GM23338 (cell line): ENCODE measurements around the gene NUBPL. TPM values are rescaled to one million over a fixed set of nuclear protein-coding genes. Genes with fewer than 3 reads are reported as not detected.
A peak's percentile ranks its signal among the peaks of the same experiment; 100 is the strongest.

Experiments used
- ATAC-seq: fragments of 200-7000 bp; cut with Tn5 transposase; 3 replicates; pipeline ENCODE4 v1.9.1; 2020
- DNase-seq: peaks from one replicate; pipeline ENCODE4 v3.0.0-alpha.2; 2015; ENCODE audit warnings: low spot score
- H2AFZ ChIP-seq: fragments of 200-600 bp; sonication (generic); 2 replicates; pipeline ENCODE4 v1.8.0; 2016; ENCODE audit warnings: antibody characterized with exemption, mild to moderate bottlenecking, moderate library complexity
- H3F3A ChIP-seq: fragments of 200-600 bp; sonication (generic); replicated peaks from 2 replicates; pipeline ENCODE4 v1.8.0; 2017; ENCODE audit warnings: antibody characterized with exemption, mixed run types, low read depth
- H3K27ac ChIP-seq: fragments of 200-600 bp; sonication (generic); 2 replicates; pipeline ENCODE4 v1.6.1; 2016; ENCODE audit warnings: low read depth
- H3K27me3 ChIP-seq: fragments of 200-600 bp; sonication (generic); 2 replicates; pipeline ENCODE4 v1.8.0; 2016; ENCODE audit warnings: mild to moderate bottlenecking, mixed run types, moderate library complexity; ENCODE audit not compliant: insufficient read depth
- H3K36me3 ChIP-seq: fragments of 200-600 bp; sonication (generic); 2 replicates; pipeline ENCODE4 v1.8.0; 2016; ENCODE audit warnings: mild to moderate bottlenecking; ENCODE audit not compliant: insufficient read depth
- H3K4me1 ChIP-seq: fragments of 200-600 bp; sonication (generic); 2 replicates; pipeline ENCODE4 v1.8.0; 2016; ENCODE audit warnings: mild to moderate bottlenecking, moderate library complexity; ENCODE audit not compliant: insufficient read depth
- H3K4me2 ChIP-seq: fragments of 200-600 bp; sonication (generic); 2 replicates; pipeline ENCODE4 v1.7.1; 2017; ENCODE audit warnings: mixed run types
- H3K4me3 ChIP-seq: fragments of 200-600 bp; sonication (generic); 2 replicates; pipeline ENCODE4 v1.6.1; 2016; ENCODE audit warnings: mixed run types
- H3K79me2 ChIP-seq: fragments of 200-600 bp; sonication (generic); replicated peaks from 2 replicates; pipeline ENCODE4 v1.8.0; 2017; ENCODE audit warnings: mild to moderate bottlenecking; ENCODE audit not compliant: insufficient read depth
- H3K9me2 ChIP-seq: fragments of 200-600 bp; sonication (generic); 2 replicates; pipeline ENCODE4 v1.8.0; 2017; ENCODE audit not compliant: insufficient read depth
- H4K20me1 ChIP-seq: fragments of 200-600 bp; sonication (generic); replicated peaks from 2 replicates; pipeline ENCODE4 v1.8.0; 2017; ENCODE audit warnings: mild to moderate bottlenecking; ENCODE audit not compliant: insufficient read depth
- H3K27ac Mint-ChIP-seq: 2 replicates; pipeline ENCODE4 v1.8.0; 2020; ENCODE audit warnings: inconsistent platforms, mild to moderate bottlenecking, moderate library complexity, mixed read lengths
- H3K27me3 Mint-ChIP-seq: 3 replicates; pipeline ENCODE4 v1.8.0; 2022; ENCODE audit warnings: low read depth, mild to moderate bottlenecking, moderate library complexity, mixed read lengths, inconsistent platforms; ENCODE audit not compliant: insufficient read depth, poor library complexity
- H3K36me3 Mint-ChIP-seq: 3 replicates; pipeline ENCODE4 v1.8.0; 2021; ENCODE audit warnings: low read depth, mild to moderate bottlenecking, inconsistent platforms, moderate library complexity, mixed read lengths
- H3K4me1 Mint-ChIP-seq: 3 replicates; pipeline ENCODE4 v1.8.0; 2020; ENCODE audit warnings: mild to moderate bottlenecking, inconsistent platforms, mixed read lengths
- H3K4me3 Mint-ChIP-seq: 3 replicates; pipeline ENCODE4 v1.8.0; 2021; ENCODE audit warnings: moderate library complexity, mild to moderate bottlenecking, inconsistent platforms, mixed read lengths
- H3K9me3 Mint-ChIP-seq: 3 replicates; pipeline ENCODE4 v1.8.0; 2020; ENCODE audit warnings: moderate library complexity, mild to moderate bottlenecking, inconsistent platforms, mixed read lengths
- CTCF ChIP-seq, 2 experiments: fragments of 200-600 bp in 1 of 2; sonication (generic) in 1 of 2; conservative IDR thresholded peaks; 2 replicates each; pipeline versions ENCODE4 v1.5.1 to v1.6.1; 2016 to 2017; ENCODE audit warnings: antibody characterized with exemption in 2 of 2, low read depth in 2 of 2, mild to moderate bottlenecking in 2 of 2, moderate library complexity in 1 of 2
- EZH2 ChIP-seq: fragments of 200-600 bp; sonication (generic); IDR thresholded peaks from one replicate; pipeline ENCODE4 v1.8.0; 2017; ENCODE audit warnings: antibody characterized with exemption, mild to moderate bottlenecking, low read depth; ENCODE audit not compliant: unreplicated experiment
- EZH2phosphoT487 ChIP-seq: fragments of 200-600 bp; sonication (generic); IDR thresholded peaks from one replicate; pipeline ENCODE4 v1.8.1; 2018; ENCODE audit warnings: antibody characterized with exemption; ENCODE audit not compliant: unreplicated experiment
- JUNB ChIP-seq: IDR thresholded peaks from one replicate; pipeline ENCODE4 v1.6.1; 2016; ENCODE audit warnings: antibody characterized with exemption; ENCODE audit not compliant: unreplicated experiment
- STAT1 ChIP-seq: IDR thresholded peaks from one replicate; pipeline ENCODE4 v1.6.1; 2016; ENCODE audit warnings: antibody characterized with exemption; ENCODE audit not compliant: unreplicated experiment
- ZNF114 ChIP-seq: fragments of 250-450 bp; sonication (Bioruptor Pico); IDR thresholded peaks from 2 replicates; pipeline ENCODE4 v1.5.0; 2020; ENCODE audit warnings: mild to moderate bottlenecking, moderate library complexity
- ZNF462 ChIP-seq: fragments of 250-450 bp; sonication (Bioruptor Pico); IDR thresholded peaks from 2 replicates; pipeline ENCODE4 v1.5.0; 2020; ENCODE audit warnings: mild to moderate bottlenecking, moderate library complexity
- polyA plus RNA-seq: library from polyadenylated mRNA; unstranded; fragments of >200 nt; fragmentation: Nextera tagmentation; extraction: Ambion mirVana; gene quantifications from 2 replicates; pipeline ENCODE4 v1.2.1, GENCODE V29; 2016
- total RNA-seq: library from RNA; depleted of rRNA; stranded (reverse); fragments of >200 nt; shearing (Covaris generic); gene quantifications from 2 replicates; pipeline ENCODE4 v1.2.3, GENCODE V29; 2014

Gene NUBPL
- total and polyA plus RNA-seq, 2 experiments from 2014 or later = 6.1 to 20.7 TPM

- TF ChIP-seq ZNF462 (CRISPR knock-in tag) = no peak
- TF ChIP-seq STAT1 = no peak
These were observed 340.8 kb downstream of the NUBPL start (continued) for GRCh38 chr14:31902002-31902401.

GRCh38 chr14:31902945-31903646, 341.9 kb downstream of the NUBPL start:
- H3K36me3 Mint-ChIP-seq = no peaks in the 10 kb centered on the region
- no peak overlapping the region for H3K4me3 Mint-ChIP-seq
- H3K36me3 ChIP-seq = no peaks in the 10 kb centered on the region
- H3K4me3 ChIP-seq = no peak overlapping the region
- peak overlapping the region; percentile 59 for H2AFZ ChIP-seq
- no peak overlapping the region for H3K27ac ChIP-seq
- no peaks in the 10 kb centered on the region for H4K20me1 ChIP-seq
- H3K27ac Mint-ChIP-seq = no peak overlapping the region
- H3K4me1 Mint-ChIP-seq = no peaks in the 10 kb centered on the region
- H3F3A ChIP-seq = no peaks in the 10 kb centered on the region
- no peak overlapping the region for H3K4me2 ChIP-seq
- no peaks in the 10 kb centered on the region for H3K27me3 ChIP-seq
- no peaks in the 10 kb centered on the region for H3K9me3 Mint-ChIP-seq
- H3K9me2 ChIP-seq = peaks cover 7% of the 10 kb centered on the region; the same call in 1 of the 2 replicates
- no peaks in the 10 kb centered on the region for H3K4me1 ChIP-seq
- no peak for DNase-seq
- H3K79me2 ChIP-seq = no peaks in the 10 kb centered on the region
- no peak for ATAC-seq
- H3K27me3 Mint-ChIP-seq = no peaks in the 10 kb centered on the region
- TF ChIP-seq JUNB (no peak), CTCF (conservative IDR thresholded peaks at IDR 0.05; ENCODE audit: low read depth in 2 of 2) (no peak), ZNF114 (CRISPR knock-in tag) (no peak), EZH2phosphoT487 (no peak), ZNF462 (CRISPR knock-in tag) (no peak), STAT1 (no peak), EZH2 (no peak)
